Activated T-cell treated with anti-CD3 and anti-CD28 coated beads for 1 hour (primary cell): ENCODE data around the gene HYLS1.
"Not testable (repeated sequence)": the region's sequence is repeated elsewhere in the genome, so short reads cannot be mapped to it uniquely, and the experiment has no call there.

Experiments used
- DNase-seq: peaks from one replicate; pipeline ENCODE4 v3.0.0-alpha.2; 2020; ENCODE audit warnings: low read depth

The HYLS1 gene

DNA sequence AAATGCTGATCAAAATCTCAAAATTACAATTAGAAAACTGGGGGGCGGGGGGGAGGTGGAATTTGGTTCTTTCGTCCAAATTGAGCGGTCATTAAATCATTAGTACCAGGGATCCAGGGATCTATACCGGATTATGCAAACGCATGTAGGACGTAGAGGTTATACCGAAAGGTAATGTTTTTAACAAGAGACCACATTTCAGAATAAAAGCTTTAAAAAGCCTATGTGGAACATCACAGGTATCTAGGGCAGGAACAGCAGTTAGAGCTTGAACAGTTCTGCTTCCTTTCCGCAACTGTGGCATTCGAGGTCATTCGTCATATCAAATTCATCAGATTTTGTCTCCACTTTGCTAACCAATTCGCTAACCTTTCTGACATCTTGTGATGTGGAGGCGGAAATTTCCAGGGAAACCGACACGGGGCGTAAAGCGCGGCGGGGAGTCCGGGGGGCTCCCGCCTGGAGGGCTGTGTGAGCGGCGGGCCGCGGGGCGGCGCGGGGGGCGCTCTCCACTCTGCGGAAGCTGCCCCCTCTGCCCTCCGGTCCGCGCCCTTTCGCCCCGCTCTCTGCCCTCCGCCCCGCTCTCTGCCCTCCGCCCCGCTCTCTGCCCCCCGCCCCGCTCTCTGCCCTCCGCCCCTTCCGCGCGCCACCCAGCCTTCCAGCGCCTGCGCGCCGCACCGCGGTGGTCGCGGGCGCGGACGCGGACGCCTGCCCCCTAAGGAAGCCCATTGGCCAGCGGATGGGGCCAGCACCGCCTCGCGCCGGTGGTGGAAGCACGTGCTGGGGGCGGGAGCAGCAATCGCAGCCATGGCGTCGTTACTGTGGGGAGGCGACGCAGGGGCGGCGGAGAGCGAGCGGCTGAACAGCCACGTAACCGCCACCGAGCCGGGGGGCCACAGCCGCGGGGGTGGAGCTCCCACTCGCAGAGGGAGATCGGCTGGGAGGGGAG lies 16.5 kb downstream of the HYLS1 start, which contains the start of gene DDX25:
Gene DDX25, plus strand, starts transcription at position 798 of the 949 bp plus-strand sequence. Its CDS starts 10 bp downstream, at position 808.
- DNase-seq: no peak

DNA sequence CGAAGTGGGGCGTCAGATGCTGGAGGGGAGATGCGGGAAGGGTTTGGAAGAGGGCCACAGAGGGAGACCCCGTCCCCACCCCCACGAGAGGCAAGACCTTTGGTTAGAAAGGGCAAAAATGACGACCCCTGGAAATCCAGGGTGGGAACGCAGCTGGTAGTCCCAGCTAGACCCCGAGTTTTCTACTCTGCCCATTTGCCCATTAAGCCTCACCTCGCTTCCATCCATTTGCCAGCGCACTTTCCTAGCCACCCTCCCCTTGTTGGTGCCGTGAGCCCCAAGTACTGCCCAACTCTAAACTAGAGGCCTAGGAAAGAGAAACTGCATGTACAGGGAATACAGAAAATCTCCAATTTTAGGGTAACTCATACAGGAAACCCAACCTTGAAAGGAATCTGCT lies 17.2 kb downstream of the HYLS1 start:
- no peak for DNase-seq

- no peak for DNase-seq
Observed at GRCh38 chr11:125910226-125910849, 22.9 kb downstream of the HYLS1 start.

DNA sequence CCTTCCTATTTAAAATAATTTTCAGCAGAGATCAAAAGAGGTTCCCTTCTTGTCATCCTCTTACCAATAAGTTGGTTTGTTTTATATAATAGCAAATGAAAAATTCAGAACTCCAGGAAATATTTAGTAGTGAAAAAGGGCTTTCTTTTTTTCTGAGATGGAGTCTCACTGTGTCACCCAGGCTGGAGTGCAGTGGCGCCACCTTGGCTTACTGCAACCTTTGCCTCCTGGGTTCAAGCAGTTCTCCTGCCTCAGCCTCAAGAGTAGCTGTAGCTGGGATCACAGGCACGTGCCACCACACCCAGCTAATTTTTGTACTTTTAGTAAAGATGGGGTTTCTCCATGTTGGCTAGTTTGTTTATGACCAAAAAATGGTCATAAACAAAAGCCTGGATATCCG lies 27.1 kb downstream of the HYLS1 start:
- not testable (repeated sequence) for DNase-seq

DNA sequence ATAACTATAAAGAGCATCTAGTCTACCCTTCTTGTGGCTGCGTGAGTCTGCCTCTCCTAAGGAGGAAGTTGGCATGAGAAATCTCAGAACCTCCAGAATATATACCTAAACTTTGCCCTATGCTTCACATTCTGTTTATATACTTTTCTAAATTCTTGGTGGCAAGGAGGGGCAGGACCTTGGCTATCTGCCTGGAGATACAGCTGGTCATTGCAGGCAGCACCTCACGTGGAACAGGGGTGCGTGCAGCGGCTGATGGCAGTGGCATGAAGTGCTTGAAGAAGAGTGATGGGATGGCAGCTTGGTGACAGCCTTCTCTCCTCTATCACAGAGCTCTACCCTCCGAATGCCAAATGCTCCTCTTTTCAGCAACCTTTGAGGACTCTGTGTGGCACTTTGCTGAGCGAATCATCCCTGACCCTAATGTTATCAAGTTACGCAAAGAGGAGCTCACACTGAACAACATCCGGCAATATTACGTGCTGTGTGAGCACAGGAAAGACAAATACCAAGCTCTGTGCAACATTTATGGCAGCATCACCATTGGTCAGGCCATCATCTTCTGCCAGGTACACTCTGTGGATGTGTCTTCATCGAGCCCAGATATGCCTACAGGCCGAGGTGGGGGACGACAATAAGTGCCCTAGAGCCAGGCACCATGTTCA lies 29.3 kb downstream of the HYLS1 start:
- no peak for DNase-seq

DNA sequence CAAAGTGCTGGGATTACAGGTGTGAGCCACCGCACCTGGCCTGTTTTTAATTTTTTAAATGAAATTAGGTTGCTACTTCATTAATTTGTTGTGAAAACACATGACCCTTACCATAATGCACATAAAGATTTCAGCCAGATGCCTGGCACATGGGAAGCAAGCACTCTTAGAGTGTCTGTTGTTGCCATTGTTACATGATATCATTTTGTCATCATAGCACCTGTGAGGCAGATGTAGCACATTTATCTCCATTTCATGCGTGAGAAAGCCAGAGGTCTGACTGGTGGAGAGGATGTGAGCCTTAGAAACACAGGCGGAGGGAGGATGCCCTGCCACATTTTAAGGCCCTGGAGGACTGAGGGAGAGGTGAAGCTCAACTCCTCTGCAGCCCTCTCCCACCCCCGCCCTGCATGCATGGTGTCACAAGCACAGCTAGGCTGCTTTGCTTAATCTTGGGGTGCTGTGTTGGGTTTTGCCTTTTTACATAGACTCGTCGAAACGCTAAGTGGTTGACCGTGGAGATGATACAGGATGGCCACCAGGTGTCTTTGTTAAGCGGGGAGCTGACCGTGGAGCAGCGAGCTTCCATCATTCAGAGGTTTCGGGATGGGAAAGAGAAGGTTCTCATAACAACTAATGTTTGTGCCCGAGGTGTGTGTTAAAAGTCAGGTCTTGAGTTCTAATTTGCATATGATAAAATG lies 30.8 kb downstream of the HYLS1 start:
- DNase-seq: no peak

GRCh38 chr11:125921042-125921441 lies 33.6 kb downstream of the HYLS1 start:
- DNase-seq: no peak

GRCh38 chr11:125922156-125922555 lies 34.7 kb downstream of the HYLS1 start:
- DNase-seq: no peak

DNA sequence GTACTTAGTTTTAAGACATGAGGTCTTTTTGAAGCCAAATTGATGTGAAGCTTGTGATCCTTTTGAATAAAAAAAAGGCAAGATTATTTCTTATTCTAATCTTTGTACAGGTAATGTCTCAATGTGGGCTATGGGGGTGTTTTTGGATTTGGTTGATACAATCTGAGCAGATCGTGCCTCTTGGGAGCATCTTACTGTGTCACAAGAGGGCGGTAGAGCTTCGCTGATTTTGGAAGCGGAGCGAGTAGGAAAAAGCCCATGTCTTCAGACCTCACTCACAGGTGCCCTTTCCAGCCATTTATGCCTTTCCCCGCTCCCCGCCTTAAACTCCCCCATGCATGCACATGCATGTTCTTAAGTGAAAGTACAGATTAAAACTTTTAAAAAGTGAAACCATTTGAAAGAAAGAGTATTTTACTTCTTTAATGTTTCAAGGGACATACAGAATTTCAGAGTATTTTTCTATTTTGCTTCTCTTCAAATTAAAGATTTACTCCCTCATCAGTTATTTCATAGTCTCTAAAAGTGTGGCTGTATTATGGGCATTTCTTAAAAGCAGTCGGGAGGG lies 35.6 kb downstream of the HYLS1 start:
- DNase-seq: peak; percentile 33

DNA sequence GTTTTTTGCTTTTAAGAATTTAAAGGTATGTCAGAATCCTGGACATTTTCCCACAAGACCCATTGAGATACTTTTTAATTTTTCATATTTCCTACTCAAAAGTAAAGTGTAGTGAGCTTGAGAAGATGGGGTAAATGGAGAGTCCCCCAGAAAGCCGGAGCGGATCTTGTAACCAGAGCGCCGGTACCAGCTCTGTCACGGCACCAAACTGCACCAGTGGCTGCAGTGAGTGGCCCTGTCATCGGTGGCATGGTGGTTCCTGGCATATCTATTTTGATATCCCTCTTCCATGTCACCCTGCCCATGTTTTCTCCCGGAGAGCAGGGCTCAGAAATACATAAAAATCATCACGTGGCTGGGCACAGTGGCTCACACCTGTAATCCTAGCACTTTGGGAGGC lies 36.2 kb downstream of the HYLS1 start:
- no peak for DNase-seq

- no peak for DNase-seq
Observed at GRCh38 chr11:125924384-125925007, 37.0 kb downstream of the HYLS1 start.

DNA sequence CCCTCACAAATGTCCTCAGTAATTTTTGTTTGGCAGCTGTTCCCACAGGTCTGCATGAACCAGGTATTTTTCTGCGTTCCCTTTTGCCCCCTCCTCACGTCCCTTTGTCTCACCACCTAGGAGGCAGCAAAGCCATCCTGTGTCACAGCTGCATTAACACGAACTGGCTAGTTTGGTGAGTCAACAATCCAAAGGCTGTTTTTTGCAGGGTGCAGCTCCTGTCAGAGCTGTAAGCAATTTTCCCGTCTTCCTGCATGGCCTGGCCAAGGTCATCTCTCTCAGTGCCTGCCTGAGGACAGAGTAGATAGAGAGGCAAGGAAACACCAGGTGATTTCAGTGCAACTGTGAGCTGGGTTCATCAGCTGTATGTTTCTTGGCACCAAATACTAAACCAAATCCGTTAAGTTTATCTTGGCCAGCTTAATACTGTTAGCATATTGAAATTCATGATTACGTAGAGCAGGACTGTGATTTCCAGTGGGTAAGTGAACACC lies 37.8 kb downstream of the HYLS1 start:
- DNase-seq: no peak

- DNase-seq: no peak
Observed at GRCh38 chr11:125925804-125926203, 38.3 kb downstream of the HYLS1 start.

- no peak for DNase-seq
Observed at GRCh38 chr11:125926682-125927081, 39.2 kb downstream of the HYLS1 start.

DNA sequence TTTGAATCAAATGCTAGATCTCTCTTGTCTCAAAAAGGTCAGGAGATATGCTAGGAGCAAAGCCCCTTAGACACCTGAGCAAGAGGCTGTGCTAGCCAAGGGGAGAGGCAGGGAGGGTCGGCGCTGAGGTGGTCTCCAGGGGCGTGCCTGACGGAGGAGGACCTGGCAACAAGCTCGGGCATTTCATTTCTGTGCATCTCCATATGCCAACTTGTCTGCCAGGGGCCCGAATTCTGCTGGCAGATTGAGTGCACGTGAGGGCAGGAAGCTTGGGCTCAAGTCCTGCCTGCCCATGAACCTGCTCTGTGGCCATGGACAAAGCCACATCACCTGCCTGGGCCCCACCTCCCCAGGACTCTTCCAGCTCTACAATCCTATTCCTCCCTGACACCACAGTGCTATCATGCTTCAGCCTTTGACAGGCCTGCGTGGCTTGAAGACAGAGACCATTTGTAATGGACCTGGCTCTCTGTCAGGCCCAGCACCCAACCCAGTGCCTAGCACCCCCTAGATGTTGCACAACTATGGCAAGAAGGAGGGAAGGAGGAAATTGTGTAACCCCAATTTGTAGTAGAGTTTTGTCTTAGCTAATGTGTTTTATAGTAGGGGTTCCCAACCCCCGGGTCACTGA lies 42.1 kb downstream of the HYLS1 start:
- DNase-seq: no peak

GRCh38 chr11:125930076-125930450 lies 42.6 kb downstream of the HYLS1 start:
- no peak for DNase-seq

DNA sequence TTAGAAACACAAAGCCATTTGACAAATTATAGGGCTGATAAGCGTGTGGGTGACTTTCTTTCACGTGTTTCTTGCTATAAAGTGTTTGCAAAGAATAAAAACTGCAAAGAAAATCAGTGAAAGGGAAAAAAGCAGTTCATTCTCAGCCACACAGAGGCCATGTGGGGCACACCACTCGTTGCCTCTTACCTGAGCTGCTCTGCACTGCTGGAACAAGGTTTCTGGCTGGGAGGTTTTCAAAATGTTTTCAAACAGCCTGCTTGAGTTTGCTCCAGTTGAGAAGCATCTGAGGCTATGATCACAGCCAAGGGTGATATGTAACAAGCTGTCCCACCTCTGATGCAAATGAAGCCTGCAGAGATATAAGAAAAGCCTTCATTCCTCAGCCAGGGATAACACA lies 43.6 kb downstream of the HYLS1 start:
- no peak for DNase-seq

DNA sequence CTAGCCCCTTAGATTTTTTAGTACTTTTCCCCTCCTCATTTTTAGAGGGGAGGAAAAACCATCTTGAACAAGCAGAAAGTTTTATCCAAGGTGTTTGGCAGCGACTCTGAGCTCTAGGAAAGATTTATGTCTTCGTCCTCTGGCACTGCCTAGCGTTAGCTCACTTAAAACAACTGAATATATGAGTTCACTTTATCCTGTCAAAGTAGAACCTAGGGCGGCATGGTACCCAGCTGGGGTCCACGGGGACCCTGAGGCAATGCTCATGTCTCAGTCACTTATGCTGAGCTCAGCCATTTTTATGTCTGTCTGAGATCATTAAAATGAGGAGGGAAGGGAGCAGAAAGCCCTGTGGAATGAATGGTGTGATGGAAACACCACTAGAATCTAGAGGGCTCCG lies 44.2 kb downstream of the HYLS1 start:
- no peak for DNase-seq

GRCh38 chr11:125932301-125932700 lies 44.8 kb downstream of the HYLS1 start:
- no peak for DNase-seq

DNA sequence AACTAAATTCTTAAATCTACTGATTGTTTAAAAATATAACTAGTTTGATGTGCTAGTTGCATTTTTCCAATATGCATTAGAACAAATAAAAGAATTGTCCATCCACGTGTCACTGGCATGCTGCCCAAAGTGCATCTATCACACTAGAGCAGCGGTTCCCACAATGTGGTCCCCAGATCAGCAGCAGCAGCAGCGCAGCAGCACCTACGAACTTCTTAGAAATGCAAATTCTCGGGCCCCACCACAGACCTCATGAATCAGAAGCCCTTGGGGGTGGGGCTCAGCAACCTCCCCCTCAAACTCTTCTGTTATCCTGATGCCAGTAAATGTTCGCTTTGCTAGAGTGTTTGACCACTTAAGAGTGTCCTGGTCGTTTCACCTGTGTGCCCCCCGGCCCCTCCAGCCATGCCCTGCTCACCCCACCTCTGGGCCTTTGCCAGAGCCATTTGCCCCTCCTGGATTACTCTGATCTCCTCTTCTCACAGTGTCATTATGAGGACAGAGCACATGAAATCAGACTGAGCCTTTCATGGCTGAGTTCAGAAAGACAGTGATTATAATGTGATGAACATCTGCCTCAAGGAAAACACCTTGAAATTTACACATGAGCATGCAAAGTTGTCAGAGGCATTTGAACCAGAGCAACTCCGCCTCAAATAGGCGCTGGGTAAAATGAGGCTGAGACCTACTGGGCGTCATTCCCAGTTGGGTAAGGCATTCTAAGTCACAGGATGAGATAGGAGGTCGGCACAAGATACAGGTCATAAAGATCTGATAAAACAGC lies 45.8 kb downstream of the HYLS1 start:
- no peak for DNase-seq
